ACC112 (cell line): ENCODE data around the gene SAA1.
"Not testable (repeated sequence)": the region's sequence is repeated elsewhere in the genome, so short reads cannot be mapped to it uniquely, and the experiment has no call there.

Experiments used
- H2AFZ ChIP-seq: fragments of 200-600 bp; sonication (generic); one replicate; pipeline ENCODE4 v1.6.0; 2017; ENCODE audit warnings: antibody characterized with exemption, low read length; ENCODE audit not compliant: unreplicated experiment
- H3K27ac ChIP-seq: fragments of 200-600 bp; sonication (generic); 2 replicates; pipeline ENCODE4 v1.5.1; 2014; ENCODE audit warnings: low read depth, mild to moderate bottlenecking, antibody characterized with exemption, low read length, moderate library complexity
- H3K27me3 ChIP-seq: fragments of 200-600 bp; sonication (generic); 2 replicates; pipeline ENCODE4 v1.6.1; 2014; ENCODE audit warnings: mild to moderate bottlenecking, antibody characterized with exemption, low read length, moderate library complexity, mixed read lengths; ENCODE audit not compliant: insufficient read depth
- H3K36me3 ChIP-seq: fragments of 200-600 bp; sonication (generic); 2 replicates; pipeline ENCODE4 v1.6.1; 2016; ENCODE audit warnings: mild to moderate bottlenecking, antibody characterized with exemption, low read length, moderate library complexity, mixed read lengths; ENCODE audit not compliant: insufficient read depth
- H3K4me1 ChIP-seq: fragments of 200-600 bp; sonication (generic); one replicate; pipeline ENCODE4 v1.6.1; 2016; ENCODE audit warnings: low read length, mixed read lengths; ENCODE audit not compliant: insufficient read depth, unreplicated experiment, control insufficient read depth
- H3K4me3 ChIP-seq: fragments of 200-600 bp; sonication (generic); 2 replicates; pipeline ENCODE4 v1.5.1; 2014; ENCODE audit warnings: mild to moderate bottlenecking, low read depth, low read length
- H3K79me2 ChIP-seq: fragments of 200-600 bp; sonication (generic); one replicate; pipeline ENCODE4 v1.6.0; 2016; ENCODE audit warnings: low read length; ENCODE audit not compliant: control insufficient read depth, unreplicated experiment, insufficient read depth

SAA1 gene

DNA sequence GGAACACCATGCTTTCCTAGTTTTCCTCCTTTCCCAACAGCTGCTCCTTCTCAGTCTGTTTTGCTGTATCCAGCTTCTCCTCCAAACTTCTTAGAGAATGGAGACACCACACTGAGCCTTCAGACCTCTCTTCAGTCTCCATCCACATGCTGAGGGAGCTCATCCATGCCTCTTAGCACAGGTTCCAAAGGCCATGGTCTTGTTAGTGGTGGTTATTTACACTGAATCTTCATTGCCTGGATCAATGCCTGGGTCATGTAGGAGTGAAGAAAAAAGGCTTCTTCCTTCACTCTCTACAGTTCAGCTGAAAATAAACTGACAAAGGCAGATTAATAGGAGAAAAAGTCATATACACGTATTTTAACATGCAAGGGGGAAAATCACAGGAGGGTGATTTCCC, 26.4 kb upstream of the SAA1 start:
- peaks cover 4% of the 10 kb centered on the region for H3K4me1 ChIP-seq
- no peak overlapping the region for H2AFZ ChIP-seq
- peaks cover 35% of the 10 kb centered on the region for H3K27me3 ChIP-seq
- no peak overlapping the region for H3K4me3 ChIP-seq
- no peaks in the 10 kb centered on the region for H3K36me3 ChIP-seq
- no peak overlapping the region for H3K27ac ChIP-seq
- H3K79me2 ChIP-seq = no peaks in the 10 kb centered on the region

DNA sequence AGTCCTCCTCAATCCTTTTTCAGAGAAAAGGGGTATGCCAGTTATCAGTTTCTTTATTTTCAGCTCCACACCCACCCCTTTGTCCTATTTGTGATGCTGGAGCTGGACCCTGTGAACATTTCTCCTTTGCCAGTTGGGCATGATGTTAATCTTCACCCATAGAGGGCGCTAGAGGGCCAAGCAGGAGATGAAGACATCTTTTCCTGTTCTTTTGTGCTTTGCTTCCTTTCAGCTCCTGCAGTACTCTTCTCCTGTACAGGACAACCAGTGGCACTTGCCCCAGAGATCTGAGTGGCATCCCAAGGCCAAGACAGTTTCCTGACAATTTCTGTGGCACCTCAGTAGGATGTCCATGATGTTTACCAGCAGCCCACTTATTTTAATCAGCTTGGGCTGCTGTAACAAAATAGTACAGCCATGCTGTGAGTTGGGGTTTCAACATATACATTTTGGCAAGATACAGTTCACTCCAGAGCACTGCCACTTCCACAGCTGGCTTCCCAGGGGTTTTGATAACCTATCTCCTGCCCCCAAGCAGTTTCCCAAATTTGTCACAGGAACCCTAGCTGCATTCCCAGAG, 22.2 kb upstream of the SAA1 start:
- H2AFZ ChIP-seq = peak overlapping the region; percentile 93

DNA sequence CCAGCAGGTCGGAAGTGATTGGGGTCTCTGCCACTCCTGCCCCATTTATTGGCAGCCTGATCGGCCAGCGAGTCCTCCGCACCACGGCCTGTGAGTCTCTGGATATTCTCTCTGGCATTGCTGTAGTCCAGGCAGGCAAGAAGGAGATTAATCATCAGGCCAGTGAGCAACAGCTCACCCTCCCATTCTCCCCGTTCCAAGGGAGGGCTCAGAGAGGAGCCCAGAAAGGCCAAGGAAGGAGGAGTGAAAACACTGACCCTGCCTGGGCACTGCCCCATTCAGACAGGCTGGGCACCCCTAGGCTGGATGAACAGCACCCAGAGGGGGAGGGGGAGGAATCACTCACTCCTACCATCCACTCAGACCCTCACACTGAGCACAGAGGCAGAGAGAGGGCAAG, 20.7 kb upstream of the SAA1 start:
- no peak overlapping the region for H2AFZ ChIP-seq
- no peaks in the 10 kb centered on the region for H3K79me2 ChIP-seq
- H3K4me3 ChIP-seq = no peak overlapping the region
- peaks cover 7% of the 10 kb centered on the region for H3K27me3 ChIP-seq
- H3K36me3 ChIP-seq = no peaks in the 10 kb centered on the region
- H3K4me1 ChIP-seq = peaks cover 4% of the 10 kb centered on the region
- no peak overlapping the region for H3K27ac ChIP-seq

More for the DNA sequence above, 22.2 kb upstream of the SAA1 start:
- Histone ChIP-seq H3K27ac (no peak overlapping the region), H3K4me3 (no peak overlapping the region), H3K36me3 (no peaks in the 10 kb centered on the region), H3K27me3 (peaks cover 21% of the 10 kb centered on the region), H3K4me1 (peaks cover 4% of the 10 kb centered on the region), H3K79me2 (no peaks in the 10 kb centered on the region)

DNA sequence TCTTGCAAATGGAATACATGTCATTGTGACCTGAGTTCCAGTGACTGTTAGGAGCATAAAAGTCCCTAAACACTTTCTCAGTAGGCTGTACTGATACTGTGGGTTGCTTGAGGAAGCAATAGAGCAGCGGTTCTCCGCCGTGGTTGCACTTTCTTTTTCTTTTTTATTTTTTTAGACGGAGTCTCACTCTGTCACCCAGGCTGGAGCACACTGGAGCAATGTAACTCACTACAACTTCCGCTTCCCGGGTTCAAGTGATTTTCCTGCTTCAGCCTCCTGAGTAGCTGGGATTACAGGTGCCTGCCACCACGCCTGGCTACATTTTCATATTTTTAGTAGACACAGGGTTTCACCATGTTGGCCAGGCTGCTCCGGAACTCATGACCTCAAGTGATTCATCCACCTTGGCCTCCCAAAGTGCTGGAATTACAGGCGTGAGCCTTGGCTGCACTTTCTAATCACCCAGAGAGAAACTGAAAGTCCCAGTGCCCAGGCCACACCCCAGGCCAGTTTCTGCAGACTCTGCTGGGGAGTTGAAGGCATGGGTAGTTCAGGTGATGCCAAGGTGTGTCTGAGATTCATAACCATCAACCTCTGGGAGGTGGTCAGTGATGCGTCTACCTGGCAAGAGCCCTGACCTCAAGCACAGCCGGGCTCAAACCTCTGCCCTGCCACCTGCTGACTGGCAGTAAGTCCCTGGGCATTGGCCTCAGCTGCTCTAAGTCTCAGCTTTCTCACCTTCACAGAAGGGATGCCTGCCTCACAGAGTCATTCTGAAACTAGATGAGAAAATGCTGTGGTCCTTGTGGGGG, 19.5 kb upstream of the SAA1 start:
- H3K4me1 ChIP-seq, H3K27me3 ChIP-seq, H3K4me3 ChIP-seq, H3K36me3 ChIP-seq, H3K79me2 ChIP-seq, H2AFZ ChIP-seq, H3K27ac ChIP-seq: not testable (repeated sequence)

DNA sequence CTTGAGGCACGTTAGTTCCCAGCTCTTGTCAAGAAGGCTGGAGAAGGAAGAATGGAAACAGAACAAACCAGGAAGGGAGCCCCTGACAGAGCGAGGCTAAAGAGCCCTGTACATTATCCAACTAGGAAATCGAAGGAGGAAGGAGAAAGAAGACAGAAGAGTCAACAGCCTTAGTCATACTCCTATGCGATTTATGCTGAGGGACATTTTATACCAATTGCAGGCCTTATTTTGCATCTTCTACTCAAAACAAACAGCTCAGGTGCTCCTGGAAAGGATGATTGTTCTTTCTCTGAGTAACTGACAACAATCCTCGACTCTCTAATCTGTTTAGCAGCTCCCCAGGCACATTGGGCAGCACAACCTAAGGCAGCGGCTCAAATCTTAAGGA, 18.9 kb upstream of the SAA1 start:
- not testable (repeated sequence) for H3K79me2 ChIP-seq, H3K27me3 ChIP-seq, H3K4me3 ChIP-seq, H3K36me3 ChIP-seq, H3K4me1 ChIP-seq, H2AFZ ChIP-seq, H3K27ac ChIP-seq

DNA sequence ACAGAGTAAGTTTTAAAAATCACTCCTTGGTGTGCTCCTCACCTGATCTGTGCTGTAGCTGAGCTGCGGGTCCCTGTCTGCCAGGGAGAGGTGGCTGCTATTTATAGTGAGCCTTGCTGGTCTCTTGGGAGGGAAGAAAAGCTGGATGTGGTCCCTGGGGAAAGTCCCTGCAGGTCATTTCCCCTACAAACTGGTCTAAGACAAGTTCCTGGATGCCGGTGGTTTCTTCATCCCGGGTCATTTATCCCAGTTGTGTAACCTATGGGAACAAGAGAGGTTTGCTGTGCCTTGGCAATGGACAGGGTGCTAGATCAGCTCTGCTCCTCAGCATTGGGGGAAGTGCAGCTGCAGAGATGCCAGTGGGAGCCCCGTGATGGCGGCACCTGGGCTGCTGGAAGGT, 17.5 kb upstream of the SAA1 start, which contains the start of gene SAA2:
Gene SAA2, minus strand, starts transcription at position 108 of the 400 bp plus-strand sequence. CDS start 657 bp downstream, outside the sequence.
- Histone ChIP-seq H3K4me1 (peaks cover 4% of the 10 kb centered on the region), H2AFZ (no peak within 1 kb of the TSS), H3K4me3 (no peak within 1 kb of the TSS), H3K27ac (no peak within 1 kb of the TSS), H3K27me3 (no peaks in the 10 kb centered on the region), H3K36me3 (no peaks in the 10 kb centered on the region), H3K79me2 (no peaks in the 10 kb centered on the region)

DNA sequence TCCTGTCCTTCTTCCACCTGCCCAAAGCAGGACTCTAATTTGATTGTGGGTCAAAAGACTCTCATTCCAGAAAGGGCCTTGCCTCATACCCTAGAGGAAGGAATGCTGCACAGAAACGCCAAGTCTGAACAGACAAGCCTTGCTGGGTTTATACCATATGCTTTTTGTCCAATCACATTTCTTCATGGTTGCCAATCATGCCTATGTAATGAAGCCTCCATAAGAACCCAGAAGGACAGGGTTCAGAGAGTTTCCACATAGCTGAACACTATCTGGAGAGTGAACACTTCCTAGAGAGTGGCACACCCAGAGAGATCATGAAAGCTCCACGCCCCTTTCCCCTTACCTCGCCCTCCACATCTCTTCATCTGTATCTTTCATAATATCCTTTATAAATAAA, 12.8 kb upstream of the SAA1 start:
- Histone ChIP-seq H3K79me2 (no peaks in the 10 kb centered on the region), H3K27me3 (peaks cover 12% of the 10 kb centered on the region; the same call in 1 of the 2 replicates), H2AFZ (no peak overlapping the region), H3K27ac (no peak overlapping the region), H3K36me3 (no peaks in the 10 kb centered on the region), H3K4me3 (no peak overlapping the region), H3K4me1 (no peaks in the 10 kb centered on the region)

DNA sequence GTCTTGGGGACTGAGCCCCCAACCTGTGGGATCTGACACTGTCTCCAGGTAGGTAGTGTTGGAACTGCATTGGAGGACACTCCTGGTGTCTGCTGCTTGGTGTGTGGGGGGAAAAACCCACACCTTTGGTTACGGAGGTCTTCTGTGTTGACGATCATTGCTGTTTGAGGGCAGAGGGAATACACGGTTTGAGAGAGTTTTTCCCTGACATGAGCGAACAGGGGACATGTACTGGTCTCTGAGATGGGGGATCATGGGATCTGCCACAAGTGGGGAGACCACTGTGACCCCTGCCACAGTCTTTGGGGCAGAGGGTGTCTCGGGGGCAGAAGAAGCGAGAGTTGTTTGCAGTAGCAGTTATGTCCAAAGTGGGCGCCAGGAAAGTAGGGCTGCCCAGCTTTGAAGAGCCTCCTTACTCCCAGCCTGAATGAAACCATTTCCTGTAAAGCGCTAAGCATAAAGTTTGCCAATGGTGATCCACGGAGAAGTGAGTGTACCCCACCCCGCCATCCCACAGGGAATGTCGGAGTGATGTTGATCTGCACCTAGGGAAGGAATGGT, 12.2 kb upstream of the SAA1 start:
- Histone ChIP-seq H3K4me1 (no peaks in the 10 kb centered on the region), H3K36me3 (no peaks in the 10 kb centered on the region), H2AFZ (no peak overlapping the region), H3K27ac (no peak overlapping the region), H3K27me3 (peaks cover 13% of the 10 kb centered on the region), H3K4me3 (no peak overlapping the region), H3K79me2 (no peaks in the 10 kb centered on the region)

DNA sequence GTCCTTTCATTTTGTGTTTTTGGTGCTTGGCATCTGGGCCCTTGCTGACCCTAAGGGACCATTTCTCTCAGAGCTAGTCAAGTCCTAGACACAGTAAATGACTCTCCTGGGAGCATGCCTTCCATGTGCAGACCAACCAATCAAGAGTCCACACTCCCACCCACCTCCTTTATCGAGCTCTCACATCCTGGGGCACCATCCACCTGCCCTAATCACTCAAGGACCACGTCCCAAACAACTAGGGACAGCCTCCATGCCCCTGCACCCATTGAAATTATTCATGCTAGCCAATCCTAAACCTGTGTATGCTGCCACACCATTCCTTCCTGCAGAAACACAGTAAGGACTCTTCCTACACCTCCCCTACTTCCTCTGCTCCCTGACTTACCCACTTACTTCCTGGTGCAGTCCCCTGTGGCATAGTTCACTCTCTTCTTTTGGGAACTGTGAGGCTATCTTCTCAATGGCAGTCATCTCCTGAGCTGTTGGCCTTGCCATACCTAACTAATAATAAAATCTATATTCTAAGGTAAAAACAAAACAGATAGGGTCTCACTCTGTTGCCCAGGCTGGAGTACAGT, 11.2 kb upstream of the SAA1 start:
- peaks cover 23% of the 10 kb centered on the region for H3K27me3 ChIP-seq
- H3K4me1 ChIP-seq = no peaks in the 10 kb centered on the region
- H2AFZ ChIP-seq = no peak overlapping the region
- H3K79me2 ChIP-seq = no peaks in the 10 kb centered on the region
- H3K27ac ChIP-seq = no peak overlapping the region
- no peak overlapping the region for H3K4me3 ChIP-seq
- no peaks in the 10 kb centered on the region for H3K36me3 ChIP-seq

DNA sequence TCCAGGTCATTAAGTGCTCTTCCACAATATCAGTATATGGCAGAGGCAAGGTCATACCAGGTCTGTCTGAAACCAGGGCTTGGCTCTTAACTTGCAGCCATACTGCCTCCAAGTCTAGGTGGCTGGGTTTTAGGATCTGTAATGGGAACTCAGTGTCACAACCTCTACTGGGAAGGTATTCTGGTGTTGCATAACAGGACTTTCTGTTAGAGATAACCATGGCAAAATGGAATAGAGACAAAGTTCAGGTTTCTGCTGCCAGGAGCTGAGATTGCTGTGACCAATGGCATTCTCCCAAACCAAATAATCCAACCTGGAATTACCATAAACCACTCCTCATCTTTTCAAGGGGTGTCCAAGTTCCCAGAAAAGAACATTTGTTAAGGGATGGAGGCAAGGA, 6.8 kb upstream of the SAA1 start:
- Histone ChIP-seq H3K36me3 (no peaks in the 10 kb centered on the region), H3K4me3 (no peak overlapping the region)

More for the DNA sequence above, 6.8 kb upstream of the SAA1 start:
- H3K27me3 ChIP-seq = peaks cover 38% of the 10 kb centered on the region
- no peaks in the 10 kb centered on the region for H3K79me2 ChIP-seq
- no peak overlapping the region for H3K27ac ChIP-seq
- no peak overlapping the region for H2AFZ ChIP-seq
- H3K4me1 ChIP-seq = no peaks in the 10 kb centered on the region
